Neural cell (in vitro differentiated cells): ENCODE results near the gene POU6F2. TPM values are rescaled to one million over a fixed set of nuclear protein-coding genes. Genes with fewer than 3 reads are reported as not detected.

Experiments
- H2AFZ ChIP-seq: fragments of 200-600, 300-800 bp; sonication (generic), shearing (Covaris generic); 2 replicates; pipeline ENCODE4 v1.6.0; 2014; ENCODE audit warnings: low read depth, mild to moderate bottlenecking, antibody characterized with exemption, low read length, moderate library complexity
- H3F3A ChIP-seq: fragments of 200-600 bp; shearing (Covaris generic); 2 replicates; pipeline ENCODE4 v1.6.1; 2016; ENCODE audit warnings: mild to moderate bottlenecking, moderate library complexity, mixed read lengths, antibody characterized with exemption, low read length; ENCODE audit not compliant: insufficient read depth, poor library complexity, severe bottlenecking
- H3K27ac ChIP-seq: fragments of 200-600, 300-800 bp; sonication (generic), shearing (Covaris generic); 2 replicates; pipeline ENCODE4 v1.5.1; 2014; ENCODE audit warnings: mild to moderate bottlenecking, low read length, moderate library complexity
- H3K27me3 ChIP-seq: fragments of 300-800, 200-600 bp; sonication (generic), shearing (Covaris generic); 2 replicates; pipeline ENCODE4 v1.6.0; 2014; ENCODE audit warnings: mild to moderate bottlenecking, low read depth, low read length, moderate library complexity; ENCODE audit not compliant: insufficient read depth
- H3K36me3 ChIP-seq: fragments of 300-800, 200-600 bp; sonication (generic), shearing (Covaris generic); 2 replicates; pipeline ENCODE4 v1.5.1; 2014; ENCODE audit warnings: mild to moderate bottlenecking, antibody characterized with exemption, low read length, moderate library complexity; ENCODE audit not compliant: insufficient read depth
- H3K4me2 ChIP-seq: fragments of 300-800, 200-600 bp; sonication (generic), shearing (Covaris generic); 2 replicates; pipeline ENCODE4 v1.6.0; 2014; ENCODE audit warnings: mild to moderate bottlenecking, low read length
- H3K4me3 ChIP-seq: fragments of 300-800, 200-600 bp; sonication (generic), shearing (Covaris generic); 2 replicates; pipeline ENCODE4 v1.5.1; 2014; ENCODE audit warnings: mild to moderate bottlenecking, low read length, moderate library complexity
- H3K79me2 ChIP-seq: fragments of 200-600 bp; shearing (Covaris generic); replicated peaks from 2 replicates; pipeline ENCODE4 v1.6.0; 2014; ENCODE audit warnings: mild to moderate bottlenecking, low read length, moderate library complexity; ENCODE audit not compliant: insufficient read depth
- H3K9ac ChIP-seq: fragments of 300-800, 200-600 bp; sonication (generic), shearing (Covaris generic); 2 replicates; pipeline ENCODE4 v1.6.1; 2016; ENCODE audit warnings: mild to moderate bottlenecking, low read length, mixed read lengths
- H3K9me2 ChIP-seq: fragments of 200-600 bp; shearing (Covaris generic); 2 replicates; pipeline ENCODE4 v1.6.1; 2016; ENCODE audit warnings: mild to moderate bottlenecking, low read length, mixed read lengths; ENCODE audit not compliant: insufficient read depth
- H3K9me3 ChIP-seq: fragments of 200-600, 300-800 bp; sonication (generic), shearing (Covaris generic); 2 replicates; pipeline ENCODE4 v1.6.1; 2016; ENCODE audit warnings: mild to moderate bottlenecking, mixed run types, low read length, moderate library complexity, mixed read lengths
- H4K20me1 ChIP-seq: fragments of 200-600 bp; shearing (Covaris generic); 2 replicates; pipeline ENCODE4 v1.6.1; 2016; ENCODE audit warnings: mild to moderate bottlenecking, mixed run types; ENCODE audit not compliant: insufficient read depth
- EP300 ChIP-seq: fragments of 450-650 bp; conservative IDR thresholded peaks from 2 replicates; pipeline ENCODE4 v1.6.1; 2014; ENCODE audit warnings: antibody characterized with exemption, mild to moderate bottlenecking, moderate library complexity; ENCODE audit not compliant: poor library complexity, severe bottlenecking
- EZH2 ChIP-seq: fragments of 200-600, 300-800 bp; shearing (Covaris generic), sonication (generic); IDR thresholded peaks from 2 replicates; pipeline ENCODE4 v1.6.1; 2014; ENCODE audit warnings: antibody characterized with exemption, low read length, borderline replicate concordance, mild to moderate bottlenecking; ENCODE audit not compliant: insufficient read depth, poor library complexity, severe bottlenecking
- MXI1 ChIP-seq: fragments of 450-650 bp; conservative IDR thresholded peaks from 2 replicates; pipeline ENCODE4 v1.6.1; 2014; ENCODE audit warnings: antibody characterized with exemption, mild to moderate bottlenecking; ENCODE audit not compliant: poor library complexity, severe bottlenecking
- POLR2AphosphoS5 ChIP-seq: IDR thresholded peaks from 2 replicates; pipeline ENCODE4 v1.6.1; 2012
- RAD21 ChIP-seq: fragments of 450-650 bp; conservative IDR thresholded peaks from 2 replicates; pipeline ENCODE4 v1.6.1; 2014; ENCODE audit warnings: antibody characterized with exemption, mild to moderate bottlenecking, moderate library complexity
- SMC3 ChIP-seq: fragments of 450-650 bp; conservative IDR thresholded peaks from 2 replicates; pipeline ENCODE4 v1.6.1; 2014; ENCODE audit warnings: antibody characterized with exemption, mild to moderate bottlenecking, moderate library complexity; ENCODE audit not compliant: poor library complexity
- TAF1 ChIP-seq: IDR thresholded peaks from 2 replicates; pipeline ENCODE4 v1.6.1; 2012; ENCODE audit warnings: low read depth
- polyA plus RNA-seq: library from polyadenylated mRNA; depleted of rRNA; stranded (reverse); fragments of >200 nt; gene quantifications from 2 replicates; pipeline ENCODE4 v1.2.3, GENCODE V29; 2014
- TF ChIP-seq, protein P1 (sequence below): fragments of 450-650 bp; IDR thresholded peaks from 2 replicates; pipeline ENCODE4 v1.5.1; 2014; ENCODE audit warnings: antibody characterized with exemption, mild to moderate bottlenecking, moderate library complexity; ENCODE audit not compliant: poor library complexity, severe bottlenecking
- TF ChIP-seq, protein P2 (sequence below): IDR thresholded peaks from 2 replicates; pipeline ENCODE4 v1.6.1; 2012; ENCODE audit warnings: borderline replicate concordance

POU6F2 gene
- polyA plus RNA-seq, 1 donor from 2014 or later, result 2.8 TPM

DNA sequence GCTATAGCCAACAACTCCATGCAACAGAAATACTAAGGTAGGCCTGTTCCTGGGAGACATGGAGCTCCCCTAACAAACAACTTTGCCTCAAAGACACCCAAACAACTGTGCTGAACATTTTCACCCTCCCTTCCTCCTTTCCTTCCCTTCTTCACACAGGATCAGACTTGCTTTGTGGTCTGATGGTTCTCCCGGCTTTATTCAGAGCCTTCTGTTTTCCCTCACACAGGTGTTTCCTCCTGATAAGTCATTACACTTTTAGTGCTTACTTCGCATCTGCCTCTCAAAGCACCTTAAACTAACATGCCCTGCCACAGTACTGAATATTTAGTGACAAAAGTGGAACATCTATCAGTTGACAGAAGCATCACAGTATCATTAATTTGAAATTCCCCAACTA lies 532.2 kb downstream of the POU6F2 start (continued):
- TF ChIP-seq SMC3, result no peak
- no peak for TF ChIP-seq POLR2AphosphoS5

DNA sequence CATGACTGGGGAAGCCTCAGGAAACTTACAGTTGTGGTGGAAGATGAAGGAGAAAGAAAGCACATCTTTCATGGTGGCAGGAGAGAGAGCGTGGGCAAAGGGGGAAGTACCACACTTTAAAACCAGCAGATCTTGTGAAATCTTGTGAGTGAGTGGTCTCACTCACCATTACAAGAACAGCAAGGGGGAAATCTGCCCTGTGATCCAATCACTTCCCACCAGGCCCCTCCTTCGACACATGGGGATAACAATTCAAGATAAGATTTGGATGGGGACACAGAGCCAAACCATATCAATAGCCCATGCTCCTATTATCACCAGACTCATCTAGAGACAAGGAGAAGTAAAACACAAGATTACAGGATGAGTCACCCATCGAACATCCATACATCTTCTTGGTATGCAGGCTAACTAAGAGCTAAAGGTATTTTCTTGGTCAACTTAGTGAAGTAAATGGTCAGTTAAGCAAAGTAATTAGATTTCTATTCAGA lies 533.2 kb downstream of the POU6F2 start:
- no peaks in the 10 kb centered on the region for H3K27me3 ChIP-seq

DNA sequence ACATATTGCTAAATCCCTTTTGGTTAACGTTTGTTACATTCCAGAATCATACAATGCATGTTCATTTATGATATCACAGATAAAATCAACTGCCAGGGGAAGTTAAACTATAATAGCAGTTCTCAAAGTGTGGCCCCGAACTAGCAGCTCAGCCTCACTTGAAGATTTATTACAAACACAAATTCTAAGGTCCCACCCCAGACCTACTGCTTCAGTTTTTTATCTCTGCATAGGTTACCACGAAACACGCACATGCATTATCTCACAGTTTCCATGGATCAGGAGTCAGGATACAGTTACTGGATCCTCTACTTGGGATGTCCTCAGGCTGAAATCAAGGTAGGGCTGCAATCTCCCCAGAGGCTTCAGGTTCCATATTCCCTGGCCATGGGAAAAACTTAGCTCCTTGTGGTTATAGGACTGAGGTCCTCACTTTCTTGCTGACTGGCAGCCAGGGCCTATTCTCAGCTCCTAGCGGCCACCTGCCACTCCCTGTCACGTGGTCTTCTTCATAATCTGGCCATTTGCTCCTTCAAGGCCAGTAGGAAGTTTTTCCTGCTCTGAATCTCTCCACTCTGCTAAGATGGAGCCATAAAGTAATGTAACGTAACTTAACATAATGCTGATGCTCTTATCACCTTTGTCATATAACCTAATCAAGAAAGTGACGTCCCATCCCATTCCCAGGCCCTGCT lies 538.0 kb downstream of the POU6F2 start:
- Histone ChIP-seq H3K4me2 (no peak overlapping the region), H3K9ac (no peak overlapping the region), H3K9me2 (no peaks in the 10 kb centered on the region), H2AFZ (no peak overlapping the region), H3K27ac (no peak overlapping the region), H3K27me3 (no peaks in the 10 kb centered on the region), H3K4me3 (no peak overlapping the region), H3K9me3 (no peaks in the 10 kb centered on the region), H3K79me2 (no peaks in the 10 kb centered on the region), H3F3A (no peaks in the 10 kb centered on the region), H3K36me3 (no peaks in the 10 kb centered on the region), H4K20me1 (no peaks in the 10 kb centered on the region)
- TF ChIP-seq POLR2AphosphoS5, result no peak
- TF ChIP-seq, protein P1, sequence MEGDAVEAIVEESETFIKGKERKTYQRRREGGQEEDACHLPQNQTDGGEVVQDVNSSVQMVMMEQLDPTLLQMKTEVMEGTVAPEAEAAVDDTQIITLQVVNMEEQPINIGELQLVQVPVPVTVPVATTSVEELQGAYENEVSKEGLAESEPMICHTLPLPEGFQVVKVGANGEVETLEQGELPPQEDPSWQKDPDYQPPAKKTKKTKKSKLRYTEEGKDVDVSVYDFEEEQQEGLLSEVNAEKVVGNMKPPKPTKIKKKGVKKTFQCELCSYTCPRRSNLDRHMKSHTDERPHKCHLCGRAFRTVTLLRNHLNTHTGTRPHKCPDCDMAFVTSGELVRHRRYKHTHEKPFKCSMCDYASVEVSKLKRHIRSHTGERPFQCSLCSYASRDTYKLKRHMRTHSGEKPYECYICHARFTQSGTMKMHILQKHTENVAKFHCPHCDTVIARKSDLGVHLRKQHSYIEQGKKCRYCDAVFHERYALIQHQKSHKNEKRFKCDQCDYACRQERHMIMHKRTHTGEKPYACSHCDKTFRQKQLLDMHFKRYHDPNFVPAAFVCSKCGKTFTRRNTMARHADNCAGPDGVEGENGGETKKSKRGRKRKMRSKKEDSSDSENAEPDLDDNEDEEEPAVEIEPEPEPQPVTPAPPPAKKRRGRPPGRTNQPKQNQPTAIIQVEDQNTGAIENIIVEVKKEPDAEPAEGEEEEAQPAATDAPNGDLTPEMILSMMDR, result no peak
- no peak for TF ChIP-seq MXI1
- no peak for TF ChIP-seq SMC3
- no peak for TF ChIP-seq EZH2
- TF ChIP-seq RAD21, result no peak
- TF ChIP-seq TAF1, result no peak

More for the DNA sequence above, 533.2 kb downstream of the POU6F2 start:
- TF ChIP-seq EP300 (no peak), MXI1 (no peak), EZH2 (no peak), POLR2AphosphoS5 (no peak), RAD21 (no peak), TAF1 (no peak), SMC3 (no peak)
- TF ChIP-seq, protein P2, sequence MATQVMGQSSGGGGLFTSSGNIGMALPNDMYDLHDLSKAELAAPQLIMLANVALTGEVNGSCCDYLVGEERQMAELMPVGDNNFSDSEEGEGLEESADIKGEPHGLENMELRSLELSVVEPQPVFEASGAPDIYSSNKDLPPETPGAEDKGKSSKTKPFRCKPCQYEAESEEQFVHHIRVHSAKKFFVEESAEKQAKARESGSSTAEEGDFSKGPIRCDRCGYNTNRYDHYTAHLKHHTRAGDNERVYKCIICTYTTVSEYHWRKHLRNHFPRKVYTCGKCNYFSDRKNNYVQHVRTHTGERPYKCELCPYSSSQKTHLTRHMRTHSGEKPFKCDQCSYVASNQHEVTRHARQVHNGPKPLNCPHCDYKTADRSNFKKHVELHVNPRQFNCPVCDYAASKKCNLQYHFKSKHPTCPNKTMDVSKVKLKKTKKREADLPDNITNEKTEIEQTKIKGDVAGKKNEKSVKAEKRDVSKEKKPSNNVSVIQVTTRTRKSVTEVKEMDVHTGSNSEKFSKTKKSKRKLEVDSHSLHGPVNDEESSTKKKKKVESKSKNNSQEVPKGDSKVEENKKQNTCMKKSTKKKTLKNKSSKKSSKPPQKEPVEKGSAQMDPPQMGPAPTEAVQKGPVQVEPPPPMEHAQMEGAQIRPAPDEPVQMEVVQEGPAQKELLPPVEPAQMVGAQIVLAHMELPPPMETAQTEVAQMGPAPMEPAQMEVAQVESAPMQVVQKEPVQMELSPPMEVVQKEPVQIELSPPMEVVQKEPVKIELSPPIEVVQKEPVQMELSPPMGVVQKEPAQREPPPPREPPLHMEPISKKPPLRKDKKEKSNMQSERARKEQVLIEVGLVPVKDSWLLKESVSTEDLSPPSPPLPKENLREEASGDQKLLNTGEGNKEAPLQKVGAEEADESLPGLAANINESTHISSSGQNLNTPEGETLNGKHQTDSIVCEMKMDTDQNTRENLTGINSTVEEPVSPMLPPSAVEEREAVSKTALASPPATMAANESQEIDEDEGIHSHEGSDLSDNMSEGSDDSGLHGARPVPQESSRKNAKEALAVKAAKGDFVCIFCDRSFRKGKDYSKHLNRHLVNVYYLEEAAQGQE, result no peak
- TF ChIP-seq, protein P1, result no peak
- Histone ChIP-seq H3K4me2 (no peak overlapping the region), H3K79me2 (no peaks in the 10 kb centered on the region), H3K4me3 (no peak overlapping the region), H3K9ac (no peak overlapping the region), H3K9me3 (no peaks in the 10 kb centered on the region), H2AFZ (no peak overlapping the region), H3K9me2 (no peaks in the 10 kb centered on the region), H3K36me3 (no peaks in the 10 kb centered on the region), H3F3A (no peaks in the 10 kb centered on the region), H4K20me1 (no peaks in the 10 kb centered on the region), H3K27ac (no peak overlapping the region)
